Stimulated activated CD8-positive, alpha-beta memory T cell treated with anti-CD3 and anti-CD28 coated beads, Interleukin-15, amount 100 ng/mL, for 1 hour (primary cell): ENCODE measurements around the gene ALOX5AP.

Experiments used
- DNase-seq: peaks from one replicate; pipeline ENCODE4 v3.0.0-alpha.2; 2020; ENCODE audit warnings: low read depth

Gene ALOX5AP

DNA sequence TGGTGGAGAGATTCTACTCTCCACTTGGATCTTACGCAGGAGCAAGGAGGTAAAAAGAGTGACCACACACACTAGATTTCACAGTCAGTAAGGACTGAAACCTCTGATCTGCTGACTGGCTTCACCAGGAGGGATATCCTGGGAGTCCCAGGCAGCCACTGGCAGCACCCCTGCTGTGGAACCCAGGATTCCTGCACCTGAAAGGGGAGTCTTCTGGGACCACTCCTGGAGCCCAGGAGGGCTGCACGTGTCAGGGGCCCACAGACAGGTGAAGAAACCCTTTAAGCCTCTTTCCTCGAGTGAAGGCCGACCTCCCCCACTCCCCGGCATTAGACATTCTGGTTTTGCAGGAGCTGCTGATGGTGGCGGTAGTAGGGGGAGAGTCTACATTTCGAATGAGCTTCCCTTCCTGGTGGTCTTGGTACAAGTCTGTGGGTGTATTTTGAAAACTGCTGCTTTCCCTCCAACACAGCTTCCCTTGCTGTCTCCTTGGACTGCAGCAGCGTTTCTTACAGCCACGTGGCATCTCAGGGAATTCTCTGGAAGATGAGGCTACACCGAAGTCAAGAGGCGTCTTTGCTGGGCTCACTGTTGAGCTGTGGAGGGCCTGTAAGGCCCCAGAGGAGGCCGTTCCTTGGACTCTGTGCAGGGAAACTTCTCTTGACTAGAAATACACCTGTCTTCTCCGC is 62.6 kb downstream of the ALOX5AP start:
- DNase-seq: no peak

DNA sequence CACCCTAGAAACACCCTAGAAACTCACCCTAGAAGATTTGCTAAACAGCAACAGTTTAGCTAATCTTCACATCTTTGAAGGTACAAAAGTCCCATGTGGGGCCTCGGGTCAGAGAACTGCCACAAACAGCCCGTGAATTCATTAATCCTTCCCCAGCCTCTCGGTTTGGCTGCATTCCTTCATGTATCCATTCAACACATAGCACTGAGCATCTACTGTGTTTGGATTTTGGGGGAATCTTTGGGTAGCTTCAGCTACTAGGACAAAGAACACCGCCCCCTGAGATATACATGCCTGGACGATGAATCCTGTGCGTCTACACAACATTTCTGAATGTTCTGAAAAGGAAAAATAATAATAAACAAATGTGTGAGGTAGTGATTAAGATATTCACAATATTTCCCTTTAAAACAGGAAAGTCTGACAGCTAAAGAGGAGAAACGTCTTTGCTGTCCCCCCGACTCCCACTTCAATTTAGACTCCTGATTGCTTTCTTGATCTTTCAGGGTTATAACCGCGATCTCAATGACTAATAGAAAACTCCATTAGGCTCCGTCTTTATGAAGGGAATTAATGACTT is 63.5 kb downstream of the ALOX5AP start:
- DNase-seq: no peak

DNA sequence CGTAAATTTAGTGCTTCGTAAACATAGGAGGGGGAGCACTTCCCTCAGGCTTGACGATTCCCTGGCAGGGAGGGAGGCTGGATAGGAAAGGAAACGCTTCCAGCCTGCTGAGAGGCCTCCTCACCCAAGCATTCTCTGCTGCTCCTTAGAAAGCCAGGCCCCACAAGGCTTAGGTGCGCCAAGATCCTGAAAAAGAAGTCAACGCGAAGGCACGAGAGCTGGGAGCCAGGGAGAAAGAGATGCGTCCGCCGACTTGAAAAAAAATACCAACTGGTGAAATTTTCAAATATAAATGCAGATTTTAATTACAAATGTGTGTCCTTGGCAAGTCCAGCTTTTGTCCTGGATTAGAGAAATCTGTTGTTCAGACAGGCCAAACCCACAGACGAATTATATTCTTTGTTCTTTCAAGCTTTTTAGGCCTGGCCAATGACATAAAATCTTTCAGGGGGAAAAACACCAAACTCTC is 64.0 kb downstream of the ALOX5AP start:
- no peak for DNase-seq

GRCh38 chr13:30800107-30800506 is 64.8 kb downstream of the ALOX5AP start:
- DNase-seq: no peak

- DNase-seq: no peak
These were observed 67.2 kb downstream of the ALOX5AP start for GRCh38 chr13:30802501-30802900.

DNA sequence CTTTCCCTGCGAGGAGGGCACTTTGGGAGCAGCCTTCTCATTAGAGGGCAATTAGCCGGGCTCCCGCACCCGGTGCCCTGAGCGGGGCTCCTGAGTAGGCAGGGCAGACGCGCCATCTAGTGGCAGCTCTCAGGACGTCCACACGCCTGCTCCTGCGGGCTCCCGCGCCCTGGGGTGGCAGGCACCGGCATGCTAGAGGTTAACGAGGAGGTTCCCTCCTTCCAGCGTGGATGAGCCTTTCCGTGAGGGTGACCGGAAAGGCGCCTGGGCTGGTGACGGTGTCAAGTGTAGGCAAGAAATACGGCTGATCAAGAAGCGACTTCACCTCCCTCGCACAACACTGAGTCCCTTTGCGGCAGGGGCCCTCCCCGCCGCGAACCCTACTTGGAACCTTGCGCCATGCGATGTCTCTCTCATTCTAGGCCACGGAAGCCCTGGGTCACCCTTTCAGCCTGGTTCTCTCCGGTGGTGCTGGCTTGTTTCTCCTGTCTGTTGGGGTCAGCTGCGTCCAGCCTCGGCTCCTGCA is 67.7 kb downstream of the ALOX5AP start:
- DNase-seq: peak; percentile 59

DNA sequence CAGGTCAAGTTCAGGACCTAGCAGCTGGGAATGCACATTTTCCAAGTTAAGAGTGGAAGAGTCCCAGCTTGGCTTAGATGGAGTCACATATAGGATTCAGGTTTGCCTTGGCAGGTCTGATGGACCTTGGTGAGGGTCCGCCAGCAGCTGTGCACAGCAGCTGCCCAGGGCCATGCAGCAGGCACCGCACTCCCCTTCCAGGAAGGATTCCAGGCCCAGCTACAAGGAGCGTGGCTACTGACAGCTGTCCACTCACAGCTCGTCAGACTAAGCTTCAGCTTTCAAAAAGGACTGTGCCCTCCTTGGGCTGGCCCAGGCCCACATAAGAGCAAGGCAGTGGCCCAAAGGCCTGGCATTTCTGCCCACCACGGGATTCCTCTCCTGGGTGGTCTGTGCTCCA is 68.4 kb downstream of the ALOX5AP start:
- DNase-seq: no peak

GRCh38 chr13:30804474-30804873 is 69.1 kb downstream of the ALOX5AP start:
- DNase-seq: no peak

DNA sequence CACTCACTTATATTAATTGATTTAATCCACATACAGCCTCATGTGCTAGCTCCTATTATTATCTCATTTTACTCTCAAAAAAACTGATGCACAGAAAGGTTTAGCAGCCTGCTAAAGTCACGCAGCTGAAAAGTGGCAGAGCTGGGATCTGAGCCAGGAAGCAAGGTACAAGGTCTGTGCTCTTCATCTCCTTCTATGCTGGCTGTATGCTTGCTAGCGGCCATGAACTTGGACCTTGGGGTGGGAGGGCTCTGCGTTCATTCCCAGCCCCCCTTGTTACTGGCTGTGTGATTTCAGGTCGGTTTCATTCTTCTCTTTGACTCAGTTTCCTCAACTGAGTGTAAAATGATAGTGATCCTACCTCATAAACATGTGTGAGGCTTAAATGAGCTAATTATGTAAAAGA is 69.8 kb downstream of the ALOX5AP start:
- DNase-seq: no peak

GRCh38 chr13:30805603-30806011 is 70.3 kb downstream of the ALOX5AP start:
- DNase-seq: no peak

DNA sequence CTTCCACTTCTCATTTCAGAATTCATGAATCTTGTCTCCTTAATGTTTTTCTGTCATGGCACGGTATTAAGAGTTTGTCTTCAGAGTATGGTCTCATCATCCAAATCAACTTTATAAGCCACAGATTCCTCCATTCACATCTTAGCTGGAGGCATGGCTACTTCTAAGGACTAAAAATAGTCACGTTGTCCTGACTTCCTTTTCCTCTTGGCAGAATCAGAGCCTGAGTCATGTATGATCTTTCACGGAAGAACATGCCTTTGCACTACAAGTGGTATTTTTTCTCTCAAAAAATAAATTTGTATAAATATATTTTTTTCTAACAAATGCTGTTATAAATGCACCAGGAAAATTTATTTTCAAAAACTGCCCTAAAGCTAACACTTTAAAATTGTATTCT is 71.4 kb downstream of the ALOX5AP start:
- DNase-seq: no peak

DNA sequence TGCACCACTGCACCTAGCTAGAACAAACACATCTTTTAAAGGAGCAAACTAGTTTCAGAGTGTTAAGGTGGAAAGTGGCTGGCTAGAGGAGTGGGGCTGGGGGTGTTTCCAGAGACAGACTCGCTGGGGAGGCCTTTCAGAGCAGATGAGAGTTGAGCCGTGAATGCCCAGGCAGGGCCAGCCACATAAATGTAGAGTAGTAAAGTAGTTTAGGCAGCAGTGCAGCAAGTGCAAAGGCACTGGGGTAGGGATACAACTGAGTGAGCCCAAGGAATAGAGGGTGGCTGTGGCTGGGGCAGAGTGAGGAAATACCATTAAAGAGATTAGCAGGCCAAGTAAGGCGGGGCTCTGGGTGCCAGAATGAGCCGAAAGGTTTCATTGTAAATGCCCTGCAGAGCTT is 72.0 kb downstream of the ALOX5AP start:
- DNase-seq: no peak

DNA sequence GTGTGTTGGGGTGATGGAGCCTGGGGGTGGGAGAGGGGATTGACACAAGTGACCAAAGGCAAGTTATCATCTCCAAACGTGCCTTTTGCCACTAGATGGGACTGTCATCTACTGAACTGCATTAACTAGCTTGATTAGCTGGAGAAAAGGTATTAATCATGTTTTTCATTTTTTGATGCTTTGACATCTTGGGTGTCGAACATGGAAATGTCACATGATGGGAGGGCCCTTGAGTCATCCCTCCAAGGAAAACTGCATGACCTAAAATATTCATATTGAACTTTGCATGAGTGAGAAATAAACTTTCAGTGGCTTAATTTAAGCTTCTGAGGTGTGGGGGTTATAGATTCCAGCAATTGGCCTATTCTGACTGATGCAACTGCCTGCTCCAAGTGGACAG is 73.3 kb downstream of the ALOX5AP start:
- DNase-seq: no peak

GRCh38 chr13:30809787-30810186 is 74.4 kb downstream of the ALOX5AP start:
- DNase-seq: no peak

DNA sequence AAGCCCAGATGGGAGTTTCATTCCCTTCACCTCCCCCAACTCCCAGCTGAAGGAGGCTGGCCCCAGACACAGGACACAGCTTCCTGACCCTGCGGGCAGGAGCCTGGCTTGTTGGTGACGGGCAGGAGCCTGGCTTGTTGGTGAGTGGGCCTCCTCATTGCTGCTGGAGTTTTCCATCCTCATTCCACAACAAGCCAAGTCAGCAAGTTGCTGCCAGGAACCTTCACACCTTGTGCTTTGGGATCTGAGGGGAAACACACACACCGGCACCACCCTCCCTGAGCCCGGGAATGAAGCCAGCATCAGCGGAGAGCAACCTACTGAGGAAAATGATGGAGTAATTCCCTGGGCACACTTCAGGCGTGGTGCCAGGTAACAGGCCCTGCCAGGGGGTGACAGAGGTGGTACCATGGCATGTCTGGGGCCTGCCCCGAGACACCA is 74.9 kb downstream of the ALOX5AP start:
- no peak for DNase-seq

- DNase-seq: no peak
These were observed 75.5 kb downstream of the ALOX5AP start for GRCh38 chr13:30810801-30811200.
